ENCODE data around the gene EME2.

- TF ChIP-seq, protein P1, sequence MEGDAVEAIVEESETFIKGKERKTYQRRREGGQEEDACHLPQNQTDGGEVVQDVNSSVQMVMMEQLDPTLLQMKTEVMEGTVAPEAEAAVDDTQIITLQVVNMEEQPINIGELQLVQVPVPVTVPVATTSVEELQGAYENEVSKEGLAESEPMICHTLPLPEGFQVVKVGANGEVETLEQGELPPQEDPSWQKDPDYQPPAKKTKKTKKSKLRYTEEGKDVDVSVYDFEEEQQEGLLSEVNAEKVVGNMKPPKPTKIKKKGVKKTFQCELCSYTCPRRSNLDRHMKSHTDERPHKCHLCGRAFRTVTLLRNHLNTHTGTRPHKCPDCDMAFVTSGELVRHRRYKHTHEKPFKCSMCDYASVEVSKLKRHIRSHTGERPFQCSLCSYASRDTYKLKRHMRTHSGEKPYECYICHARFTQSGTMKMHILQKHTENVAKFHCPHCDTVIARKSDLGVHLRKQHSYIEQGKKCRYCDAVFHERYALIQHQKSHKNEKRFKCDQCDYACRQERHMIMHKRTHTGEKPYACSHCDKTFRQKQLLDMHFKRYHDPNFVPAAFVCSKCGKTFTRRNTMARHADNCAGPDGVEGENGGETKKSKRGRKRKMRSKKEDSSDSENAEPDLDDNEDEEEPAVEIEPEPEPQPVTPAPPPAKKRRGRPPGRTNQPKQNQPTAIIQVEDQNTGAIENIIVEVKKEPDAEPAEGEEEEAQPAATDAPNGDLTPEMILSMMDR (IDR thresholded peaks at IDR 0.05; ENCODE audit: low read depth, low read length, missing input control), result no peak
- TF ChIP-seq TAF1 (conservative IDR thresholded peaks at IDR 0.05), result no peak
Measured at GRCh38 chr16:1820096-1820945, 47.7 kb downstream of the EME2 start.

Measured in liver (tissue), 3 donors.